HG03571 (cell line): ENCODE results near the gene URGCP.
A peak's percentile ranks its signal among the peaks of the same experiment; 100 is the strongest.

Experiments used
- ATAC-seq: cut with Tn5 transposase; IDR thresholded peaks from one replicate; pipeline ENCODE4 v1.9.1; 2021; ENCODE audit not compliant: unreplicated experiment

Gene URGCP

GRCh38 chr7:43906331-43907010, at the start of gene URGCP:
TSS of gene URGCP (minus strand) at chr7:43906596. CDS start at chr7:43906575, 21 bp downstream.
- peak; percentile 70 for ATAC-seq

- ATAC-seq = no peak
Measured at GRCh38 chr7:43956027-43956426, 49.6 kb upstream of the URGCP start.

GRCh38 chr7:43954524-43955228, 48.3 kb upstream of the URGCP start:
- ATAC-seq = peak; percentile 81

- ATAC-seq = no peak
Measured at GRCh38 chr7:43953071-43953470, 46.7 kb upstream of the URGCP start.

GRCh38 chr7:43952028-43952427, 45.6 kb upstream of the URGCP start:
- no peak for ATAC-seq

GRCh38 chr7:43944286-43944685, 37.9 kb upstream of the URGCP start:
- no peak for ATAC-seq

- ATAC-seq = no peak
Measured at GRCh38 chr7:43943417-43944187, 37.2 kb upstream of the URGCP start.

- ATAC-seq = no peak
Measured at GRCh38 chr7:43942997-43943396, 36.6 kb upstream of the URGCP start.

- ATAC-seq = no peak
Measured at GRCh38 chr7:43942250-43942649, 35.9 kb upstream of the URGCP start.

- no peak for ATAC-seq
Measured at GRCh38 chr7:43938892-43939482, 32.6 kb upstream of the URGCP start.

- ATAC-seq = no peak
Measured at GRCh38 chr7:43937444-43937843, 31.0 kb upstream of the URGCP start.

GRCh38 chr7:43933902-43934560, 27.6 kb upstream of the URGCP start:
- no peak for ATAC-seq

- no peak for ATAC-seq
Measured at GRCh38 chr7:43931346-43931745, 24.9 kb upstream of the URGCP start.

GRCh38 chr7:43929529-43930457, 23.4 kb upstream of the URGCP start:
- no peak for ATAC-seq

- no peak for ATAC-seq
Measured at GRCh38 chr7:43927810-43928209, 21.4 kb upstream of the URGCP start.

GRCh38 chr7:43926798-43927123, 20.4 kb upstream of the URGCP start:
- ATAC-seq = peak; percentile 13

- peak; percentile 88 for ATAC-seq
Measured at GRCh38 chr7:43925984-43926797, 19.8 kb upstream of the URGCP start, which contains the start of gene UBE2D4. TSS of gene UBE2D4 (plus strand) at chr7:43926436. CDS start at chr7:43926533, 97 bp downstream.

GRCh38 chr7:43922726-43923125, 16.3 kb upstream of the URGCP start:
- ATAC-seq = no peak

GRCh38 chr7:43921423-43921822, 15.0 kb upstream of the URGCP start:
- no peak for ATAC-seq
